NCI-H2196 (cell line): ENCODE data around the gene CDH2.

Experiments used
- DNase-seq: peaks from one replicate; lab custom pipeline; 2025; ENCODE audit not compliant: unreplicated experiment; lab: John Stamatoyannopoulos, UW

CDH2 gene

GRCh38 chr18:28091197-28091596, 85.7 kb downstream of the CDH2 start:
- DNase-seq: no peak

DNA sequence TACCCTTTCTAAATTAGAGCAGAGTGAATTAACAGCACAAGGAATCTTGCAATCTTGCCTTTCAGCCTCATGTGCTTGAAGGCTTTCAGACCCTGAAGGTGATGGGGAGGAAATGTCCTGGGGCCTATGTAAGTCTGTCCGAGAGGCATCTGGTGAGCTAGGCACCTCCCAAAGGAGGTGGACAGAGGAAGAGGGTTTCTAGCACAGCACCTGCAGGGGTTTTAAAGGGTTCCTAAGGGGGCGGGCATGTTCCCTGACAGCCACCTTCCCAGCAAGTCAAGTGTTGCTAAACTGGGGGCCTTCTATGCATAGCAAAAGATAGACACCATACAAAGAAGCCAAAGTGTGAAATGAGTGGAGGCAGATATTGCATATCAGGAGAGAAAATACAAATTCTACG, 88.5 kb downstream of the CDH2 start:
- DNase-seq: no peak

GRCh38 chr18:28086670-28087552, 90.0 kb downstream of the CDH2 start:
- DNase-seq: peak; percentile 28

DNA sequence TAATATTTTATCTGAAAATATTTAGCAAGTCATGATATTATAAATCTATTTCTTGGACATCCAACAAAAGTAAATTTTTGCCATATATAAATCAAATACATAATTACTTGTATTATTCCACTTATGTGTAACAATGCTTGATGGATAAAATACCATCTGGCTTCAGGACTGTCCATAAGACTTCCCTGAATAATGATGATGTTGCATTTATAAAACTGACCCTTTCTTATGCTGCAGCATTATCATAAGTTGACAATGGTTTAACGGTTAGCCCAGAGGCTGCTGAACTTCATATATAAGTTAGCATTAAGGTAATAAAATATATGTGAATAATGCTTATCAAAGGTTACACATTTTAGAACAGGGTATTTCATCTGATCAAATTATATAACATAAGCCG, 95.4 kb downstream of the CDH2 start:
- no peak for DNase-seq

- DNase-seq: no peak
Observed at GRCh38 chr18:28080876-28081300, 96.0 kb downstream of the CDH2 start.

DNA sequence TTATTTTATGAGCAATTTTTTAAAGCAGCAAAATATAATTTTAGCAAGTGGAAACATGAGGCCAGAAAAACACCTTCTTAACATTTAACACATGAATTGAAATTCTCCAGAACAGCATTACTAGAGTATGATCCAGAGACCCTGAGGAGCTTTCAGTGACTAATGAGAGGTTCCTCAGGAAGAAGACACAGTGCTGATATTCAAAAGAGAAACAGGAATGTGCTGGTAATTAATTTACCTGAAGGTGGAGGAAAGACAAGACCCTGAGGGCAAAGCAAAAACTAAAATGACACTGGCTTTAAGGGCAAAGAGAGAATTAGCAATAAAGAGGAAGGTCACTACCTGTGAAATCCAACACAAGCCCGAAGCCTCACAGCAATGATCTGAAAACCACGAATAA, 97.0 kb downstream of the CDH2 start:
- DNase-seq: no peak

- no peak for DNase-seq
Observed at GRCh38 chr18:28078849-28079248, 98.1 kb downstream of the CDH2 start.

GRCh38 chr18:28078298-28078697, 98.6 kb downstream of the CDH2 start:
- no peak for DNase-seq

DNA sequence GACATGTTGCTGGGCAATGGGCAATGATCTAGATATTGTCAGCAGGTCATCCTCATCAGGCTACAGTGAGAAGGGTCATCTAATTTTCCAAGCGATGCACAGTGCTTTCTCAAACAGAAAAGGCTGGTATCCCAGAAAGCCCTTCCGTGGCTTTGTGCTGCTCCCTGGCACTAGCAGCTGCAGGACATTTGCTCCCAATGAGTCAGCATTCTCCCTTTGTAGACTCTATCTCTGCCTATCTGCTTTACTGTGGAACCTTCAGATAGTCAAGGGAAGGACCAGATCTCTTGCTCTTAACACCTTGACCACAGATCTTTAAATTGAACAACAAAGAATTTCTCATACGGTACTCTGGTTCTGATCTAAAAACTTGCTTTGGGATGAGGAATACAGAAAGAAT, 101.4 kb downstream of the CDH2 start:
- no peak for DNase-seq

GRCh38 chr18:28074076-28074475, 102.9 kb downstream of the CDH2 start:
- no peak for DNase-seq

- no peak for DNase-seq
Observed at GRCh38 chr18:28073658-28074057, 103.3 kb downstream of the CDH2 start.

DNA sequence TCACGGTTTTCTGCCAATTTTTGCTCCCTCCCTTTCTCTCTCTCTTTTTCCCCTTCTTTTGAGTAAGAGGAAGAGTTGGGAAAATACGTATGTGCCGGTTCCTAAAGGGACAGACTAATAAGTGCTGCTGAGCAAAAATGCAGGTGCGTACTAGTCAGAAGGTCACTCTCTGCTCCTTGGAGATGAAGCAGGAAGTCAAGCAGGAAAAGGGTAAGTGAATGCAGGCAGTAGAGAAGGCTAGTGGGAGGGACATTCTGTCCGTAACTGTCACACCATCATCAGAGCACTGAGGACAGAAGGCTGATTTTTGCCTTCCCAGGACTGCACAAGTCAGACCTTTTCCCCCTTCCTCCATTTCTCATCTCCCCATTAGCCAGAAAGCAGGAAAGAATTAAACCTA, 105.7 kb downstream of the CDH2 start:
- no peak for DNase-seq

DNA sequence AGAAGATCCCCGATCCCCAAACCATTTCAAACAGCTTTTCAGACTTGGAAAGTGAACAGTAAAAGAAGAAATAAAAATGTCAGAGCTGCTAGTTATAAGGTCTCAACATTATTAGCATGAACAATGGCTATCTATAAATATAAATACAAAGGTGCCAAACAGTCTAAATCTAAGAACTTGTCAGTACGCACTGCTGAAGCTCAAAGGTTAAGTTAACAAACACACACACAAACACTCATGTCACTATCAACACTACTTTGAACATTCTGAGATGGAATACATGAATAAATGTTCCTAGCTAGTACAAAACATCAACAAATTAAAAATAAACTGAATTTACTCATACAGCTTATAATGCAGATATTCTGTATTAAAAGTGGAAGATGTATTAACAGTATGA, 108.7 kb downstream of the CDH2 start:
- DNase-seq: no peak

DNA sequence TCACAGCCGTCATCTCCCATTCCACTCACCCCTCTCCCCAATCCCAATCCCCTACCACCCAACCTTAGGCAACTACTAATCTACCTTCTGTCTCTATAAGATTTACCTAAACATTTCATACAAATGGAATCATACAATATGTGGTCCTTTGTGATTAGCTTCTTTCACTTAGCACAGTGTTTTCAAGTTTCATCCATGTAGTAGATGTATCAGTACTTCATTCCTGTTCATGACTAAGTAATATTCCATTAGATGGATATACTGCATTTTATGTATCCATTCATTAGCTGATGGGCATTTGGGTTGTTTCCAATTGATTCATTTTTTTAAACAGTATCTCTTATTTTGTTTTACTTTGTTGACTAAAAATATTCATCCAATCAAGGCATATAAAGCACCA, 109.6 kb downstream of the CDH2 start:
- no peak for DNase-seq

DNA sequence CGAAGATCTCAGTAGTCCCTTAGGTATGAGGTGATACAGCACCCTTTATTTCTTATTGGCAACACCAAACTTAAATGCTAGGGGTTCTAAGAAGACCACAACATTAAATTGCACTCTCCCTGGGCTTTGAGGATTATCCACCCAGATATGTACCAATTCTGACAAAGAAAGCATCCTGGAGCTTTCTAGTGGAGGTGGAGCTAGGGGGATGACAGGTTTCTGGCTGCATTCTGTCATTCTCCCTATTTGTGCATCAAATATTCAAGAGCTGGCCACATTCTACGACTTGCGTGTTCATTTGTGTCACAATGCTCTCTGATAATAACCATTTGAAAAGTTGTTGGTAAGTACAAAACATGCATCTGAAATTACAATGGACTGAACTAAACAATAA, 111.1 kb downstream of the CDH2 start:
- no peak for DNase-seq

GRCh38 chr18:28065031-28065792, 111.7 kb downstream of the CDH2 start:
- DNase-seq: peak; percentile 22

DNA sequence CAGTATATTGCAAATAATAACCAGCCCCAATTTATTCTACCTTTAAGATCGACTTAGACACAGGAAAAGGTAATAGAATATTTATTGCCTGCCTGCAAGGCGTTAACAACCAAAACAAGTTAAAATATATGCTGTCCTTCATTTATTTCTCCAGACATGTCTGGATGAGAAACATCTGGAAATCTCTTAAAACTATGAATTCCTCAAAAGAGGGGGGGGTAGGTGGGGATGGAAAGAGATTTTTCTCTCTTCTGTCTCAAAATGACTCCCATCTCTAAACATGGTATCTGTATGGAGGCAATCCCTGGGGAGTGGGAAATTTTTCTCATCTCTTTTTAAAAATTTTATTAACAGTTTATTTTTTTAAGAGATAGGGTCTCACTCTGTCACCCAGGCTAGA, 113.0 kb downstream of the CDH2 start:
- no peak for DNase-seq

- no peak for DNase-seq
Observed at GRCh38 chr18:28063271-28063761, 113.6 kb downstream of the CDH2 start.

DNA sequence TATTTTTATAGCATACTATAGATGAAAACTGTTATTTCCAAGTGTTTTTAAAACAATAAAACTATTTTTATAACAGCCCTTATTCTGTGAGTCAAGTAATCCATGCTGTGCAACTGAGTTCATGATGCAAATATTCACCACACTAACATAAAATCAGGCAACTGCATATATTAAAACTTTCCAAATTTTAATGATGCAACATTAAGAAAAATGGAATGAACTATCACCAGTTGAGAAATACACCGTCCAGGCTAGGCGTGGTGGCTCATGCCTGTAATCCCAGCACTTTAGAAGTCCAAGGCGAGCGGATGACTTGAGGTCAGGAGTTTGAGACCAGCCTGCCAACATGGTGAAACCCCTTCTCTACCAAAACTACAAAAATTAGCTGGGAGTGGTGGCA, 114.5 kb downstream of the CDH2 start:
- DNase-seq: no peak

GRCh38 chr18:28059861-28060260, 117.1 kb downstream of the CDH2 start:
- DNase-seq: no peak

GRCh38 chr18:28050545-28050944, 126.4 kb downstream of the CDH2 start:
- DNase-seq: no peak

DNA sequence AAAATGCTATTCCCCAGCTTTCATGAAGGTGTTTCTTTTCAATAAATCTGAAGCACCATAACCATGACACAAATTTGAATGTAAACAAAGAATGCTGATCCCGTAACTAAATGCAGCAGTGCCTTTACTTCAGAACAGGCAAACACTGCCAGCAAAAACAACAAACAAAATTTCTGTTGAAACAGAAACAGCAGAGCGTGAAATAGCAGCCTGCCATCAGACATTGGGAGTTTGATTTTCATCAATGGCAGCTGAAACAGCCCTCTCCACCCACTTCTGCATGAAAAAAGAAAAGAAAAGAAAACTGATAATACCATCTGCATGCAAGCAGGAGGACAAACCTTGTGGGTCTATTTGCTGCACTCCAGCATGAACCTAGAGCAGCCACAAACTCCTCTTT, 128.3 kb downstream of the CDH2 start:
- DNase-seq: no peak
